ENCODE measurements around the gene CCN5. TPM values are rescaled to one million over a fixed set of nuclear protein-coding genes. Genes with fewer than 3 reads are reported as not detected.
A peak's percentile ranks its signal among the peaks of the same experiment; 100 is the strongest.

CCN5 gene
- total and polyA plus RNA-seq, 2 of the 13 experiments (the other 11 are each of a cell fraction or from before 2014, with no cell fraction given): 0.12 TPM; not detected in 1

GRCh38 chr20:44750081-44750805 is 35.1 kb downstream of the CCN5 start (continued):
- TF ChIP-seq ZNF687 (CRISPR knock-in tag; IDR thresholded peaks at IDR 0.05): peak; percentile 39; the same call in 1 of the 2 replicates
- no peak for TF ChIP-seq NFYC (CRISPR knock-in tag; IDR thresholded peaks at IDR 0.05)
- no peak for TF ChIP-seq HOXA9 (CRISPR knock-in tag; IDR thresholded peaks at IDR 0.05; ENCODE audit: borderline replicate concordance)
- TF ChIP-seq U2AF1 (optimal IDR thresholded peaks at IDR 0.05; ENCODE audit: low read depth, low read length): no peak
- no peak for TF ChIP-seq SAP130 (CRISPR knock-in tag; IDR thresholded peaks at IDR 0.05; ENCODE audit: low read depth)
- TF ChIP-seq TOE1 (CRISPR knock-in tag; IDR thresholded peaks at IDR 0.05): no peak
- TF ChIP-seq PHF20 (CRISPR knock-in tag; IDR thresholded peaks at IDR 0.05): no peak
- no peak for TF ChIP-seq STAT6 (CRISPR knock-in tag; IDR thresholded peaks at IDR 0.05; ENCODE audit: borderline replicate concordance)
- no peak for TF ChIP-seq SMARCE1 (IDR thresholded peaks at IDR 0.05; ENCODE audit: borderline replicate concordance)
- TF ChIP-seq SKI (IDR thresholded peaks at IDR 0.05; ENCODE audit: partially characterized antibody): no peak
- TF ChIP-seq ZSCAN20 (CRISPR knock-in tag; IDR thresholded peaks at IDR 0.05; ENCODE audit: borderline replicate concordance): no peak
- TF ChIP-seq PTBP1 (IDR thresholded peaks at IDR 0.05; ENCODE audit: low read depth, low read length, poor library complexity, severe bottlenecking): no peak
- no peak for TF ChIP-seq SNAPC2 (CRISPR knock-in tag; IDR thresholded peaks at IDR 0.05)
- no peak for TF ChIP-seq HMGA1 (CRISPR knock-in tag; conservative IDR thresholded peaks at IDR 0.05)
- TF ChIP-seq ZNF788 (CRISPR knock-in tag; IDR thresholded peaks at IDR 0.05; ENCODE audit: borderline replicate concordance): no peak
- TF ChIP-seq HNRNPK (IDR thresholded peaks at IDR 0.05; ENCODE audit: low read depth, low read length, poor library complexity, severe bottlenecking): no peak
- no peak for TF ChIP-seq ZNF20 (CRISPR knock-in tag; IDR thresholded peaks at IDR 0.05)
- TF ChIP-seq EZH2 (conservative IDR thresholded peaks at IDR 0.05; ENCODE audit: low read depth, low read length): no peak
- TF ChIP-seq ZNF10 (CRISPR knock-in tag; IDR thresholded peaks at IDR 0.05; ENCODE audit: borderline replicate concordance, low read depth): no peak
- TF ChIP-seq TIGD3 (CRISPR knock-in tag; IDR thresholded peaks at IDR 0.05; ENCODE audit: borderline replicate concordance): no peak
- no peak for TF ChIP-seq DPF2 (CRISPR knock-in tag; IDR thresholded peaks at IDR 0.05; ENCODE audit: borderline replicate concordance, low read depth)
